ENCODE data around the gene SORCS1.
"Not testable (repeated sequence)": the region's sequence is repeated elsewhere in the genome, so short reads cannot be mapped to it uniquely, and the experiment has no call there.

SORCS1 gene

DNA sequence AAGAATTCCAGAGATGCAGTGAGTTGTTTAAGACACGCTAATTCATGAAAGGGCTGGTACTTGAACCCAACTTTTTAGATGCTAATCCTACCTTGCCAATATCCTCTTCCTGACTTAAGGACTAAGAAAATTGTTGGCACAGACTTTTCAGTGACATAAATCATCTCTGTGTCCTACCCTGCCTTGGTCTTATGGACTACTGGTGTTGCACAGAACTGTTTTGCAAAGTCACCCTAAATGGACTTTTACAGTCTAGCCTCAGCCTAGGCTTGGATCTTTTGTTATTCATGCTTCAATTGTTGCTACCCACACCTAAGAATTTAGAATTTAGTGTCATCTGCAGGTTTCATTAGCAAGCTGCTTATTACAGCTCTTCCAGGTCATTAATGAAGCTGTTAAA lies 112.7 kb downstream of the SORCS1 start:
- DNase-seq (ENCODE audit: low spot score) = no peak

DNA sequence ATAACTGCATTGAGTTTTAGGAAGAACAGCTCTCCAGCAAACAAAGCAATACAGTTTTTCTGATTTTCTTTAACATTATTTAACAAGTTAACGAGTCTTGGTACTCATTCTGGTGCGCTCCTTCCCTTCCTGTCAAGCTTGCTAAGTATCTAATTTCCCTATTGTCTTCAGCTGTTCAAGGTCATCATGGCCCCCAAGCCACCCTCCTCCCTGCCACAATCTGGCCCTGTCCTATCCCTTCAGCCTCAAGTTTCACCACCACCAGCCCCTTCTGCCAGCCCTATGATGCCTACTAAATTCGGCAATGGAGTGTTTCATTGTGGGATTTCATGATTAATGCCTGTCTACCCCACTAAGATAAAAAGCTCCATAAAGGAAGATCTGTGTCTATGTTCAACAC lies 121.0 kb downstream of the SORCS1 start:
- DNase-seq (ENCODE audit: low spot score) = no peak

- no peak for DNase-seq (ENCODE audit: low spot score)
These were observed 127.0 kb downstream of the SORCS1 start for GRCh38 chr10:107037192-107038122.

- DNase-seq (ENCODE audit: low spot score) = no peak
These were observed 130.6 kb downstream of the SORCS1 start for GRCh38 chr10:107033799-107034422.

DNA sequence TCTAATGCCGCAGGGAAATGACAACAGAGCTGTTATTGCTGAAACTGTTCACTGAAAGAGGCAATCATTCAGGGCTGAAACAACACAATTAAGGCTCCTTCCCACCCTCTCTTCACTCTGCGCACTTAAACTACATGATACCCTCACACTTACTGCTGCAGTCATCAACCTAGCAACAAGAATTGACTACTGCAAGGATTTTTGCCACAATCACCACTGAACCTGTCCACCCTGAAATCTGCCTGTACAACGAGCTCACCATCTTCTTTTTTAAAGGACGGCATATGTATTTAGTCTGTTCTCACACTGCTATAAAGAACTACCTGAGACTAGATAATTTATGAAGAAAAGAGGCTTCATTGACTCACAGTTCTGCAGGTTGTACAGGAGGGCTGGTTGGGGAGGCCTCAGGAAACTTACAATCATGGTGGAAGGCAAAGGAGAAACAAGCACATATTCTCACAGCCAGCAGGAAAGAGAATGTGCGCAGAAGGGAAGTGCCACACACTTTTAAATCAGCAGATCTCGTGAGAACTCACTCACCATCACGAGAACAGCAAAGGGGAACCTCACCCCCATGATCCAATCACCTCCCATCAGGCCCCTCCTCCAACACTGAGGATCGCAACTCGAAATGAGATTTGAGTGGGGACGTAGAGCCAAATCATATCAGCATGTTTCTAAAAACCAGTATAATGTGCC lies 131.7 kb downstream of the SORCS1 start:
- DNase-seq (ENCODE audit: low spot score) = no peak

DNA sequence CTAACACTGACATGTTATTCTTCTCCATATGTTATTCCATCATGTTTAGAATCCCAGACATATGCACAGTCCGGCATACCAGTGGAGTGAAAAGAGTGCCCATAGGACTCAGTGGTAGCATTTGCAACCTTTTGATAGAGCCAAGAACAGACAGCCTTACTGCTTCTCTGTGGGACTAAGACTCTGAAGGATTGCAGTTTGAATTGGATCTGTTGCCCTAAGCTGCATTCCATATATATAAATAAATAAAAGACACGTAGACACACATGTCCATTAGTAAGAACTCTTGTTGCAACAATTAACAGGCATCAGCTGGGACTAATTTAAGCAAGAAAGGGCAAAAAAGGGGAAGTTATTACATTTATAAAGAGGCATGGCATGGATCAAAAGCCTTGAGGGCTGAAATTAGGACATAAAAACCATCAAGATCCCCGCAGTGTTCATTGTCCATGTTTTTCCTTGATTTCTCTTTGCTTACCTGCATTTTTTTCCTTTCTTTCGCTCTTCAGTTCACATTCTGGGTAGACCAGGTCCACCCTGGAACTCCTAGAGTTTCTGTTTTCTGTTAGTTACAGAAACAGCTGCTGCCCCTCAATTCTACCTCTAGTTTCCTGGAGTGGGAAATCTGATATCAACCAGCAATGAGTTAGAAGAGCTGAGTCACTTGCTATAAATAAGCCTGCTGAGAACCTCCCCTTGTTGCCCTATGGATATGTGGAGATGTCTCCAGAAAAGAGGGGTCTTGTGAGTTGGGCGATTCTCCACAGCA lies 132.4 kb downstream of the SORCS1 start:
- no peak for DNase-seq (ENCODE audit: low spot score)

- no peak for DNase-seq (ENCODE audit: low spot score)
These were observed 136.3 kb downstream of the SORCS1 start for GRCh38 chr10:107028236-107028635.

GRCh38 chr10:107025676-107026075 lies 138.8 kb downstream of the SORCS1 start:
- no peak for DNase-seq (ENCODE audit: low spot score)

- DNase-seq (ENCODE audit: low spot score) = not testable (repeated sequence)
These were observed 140.5 kb downstream of the SORCS1 start for GRCh38 chr10:107024033-107024432.

- DNase-seq (ENCODE audit: low spot score) = no peak
These were observed 141.7 kb downstream of the SORCS1 start for GRCh38 chr10:107022600-107023354.

GRCh38 chr10:107019154-107019553 lies 145.4 kb downstream of the SORCS1 start:
- DNase-seq (ENCODE audit: low spot score) = no peak

DNA sequence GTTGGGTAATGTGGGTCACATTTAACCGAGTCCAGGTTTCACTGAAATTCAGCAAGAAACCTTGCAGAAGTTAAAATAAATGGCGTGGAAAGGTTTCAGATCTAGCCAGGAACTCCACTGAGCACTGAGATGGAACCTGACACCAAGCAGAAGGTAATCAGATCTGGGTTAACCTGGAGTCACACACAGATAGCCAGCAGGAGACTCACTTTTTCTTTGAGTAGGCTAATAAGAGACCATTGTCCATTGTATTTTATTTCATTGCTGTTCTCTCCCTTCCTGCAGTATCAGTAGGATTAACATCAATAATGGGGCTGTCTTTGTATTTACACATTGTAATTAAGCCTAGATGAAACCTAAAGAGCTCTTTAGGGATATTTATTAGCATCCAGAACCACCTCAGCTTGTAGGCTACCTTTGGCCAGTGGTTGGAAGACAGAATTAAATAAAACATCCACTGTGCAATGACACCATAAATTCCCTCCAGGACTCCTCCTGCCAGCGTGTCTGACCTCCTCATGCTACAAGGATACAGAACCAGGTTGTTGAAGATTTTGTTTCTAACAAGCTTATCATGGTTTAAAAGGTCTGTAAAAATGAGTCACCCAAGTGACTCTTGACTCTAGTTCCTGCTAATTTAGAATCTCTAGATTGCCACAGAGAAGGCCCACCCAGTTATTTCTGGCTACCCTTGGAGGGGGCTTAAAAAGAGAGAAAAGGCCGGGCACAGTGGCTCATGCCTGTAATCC lies 151.1 kb downstream of the SORCS1 start:
- DNase-seq (ENCODE audit: low spot score) = no peak

- no peak for DNase-seq (ENCODE audit: low spot score)
These were observed 152.5 kb downstream of the SORCS1 start for GRCh38 chr10:107011992-107012391.

DNA sequence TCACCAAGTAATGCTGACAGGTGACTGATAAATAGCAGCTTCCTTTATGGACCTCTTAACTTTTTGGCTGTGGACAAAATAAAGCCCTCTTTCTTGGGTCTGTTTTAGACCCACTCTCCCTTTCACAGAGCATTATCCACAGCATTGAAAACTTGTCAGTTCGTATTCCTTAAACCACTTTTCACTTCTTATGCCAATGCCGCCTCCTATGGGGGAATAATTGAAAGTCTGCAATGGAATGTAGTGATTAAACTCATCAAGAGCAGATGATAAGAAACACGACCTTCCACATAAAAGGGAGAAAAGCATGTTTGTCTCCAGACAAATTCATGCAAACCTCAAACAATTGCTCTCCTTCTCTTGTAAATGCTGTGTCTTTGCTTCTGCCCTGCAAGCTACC lies 153.4 kb downstream of the SORCS1 start:
- no peak for DNase-seq (ENCODE audit: low spot score)

DNA sequence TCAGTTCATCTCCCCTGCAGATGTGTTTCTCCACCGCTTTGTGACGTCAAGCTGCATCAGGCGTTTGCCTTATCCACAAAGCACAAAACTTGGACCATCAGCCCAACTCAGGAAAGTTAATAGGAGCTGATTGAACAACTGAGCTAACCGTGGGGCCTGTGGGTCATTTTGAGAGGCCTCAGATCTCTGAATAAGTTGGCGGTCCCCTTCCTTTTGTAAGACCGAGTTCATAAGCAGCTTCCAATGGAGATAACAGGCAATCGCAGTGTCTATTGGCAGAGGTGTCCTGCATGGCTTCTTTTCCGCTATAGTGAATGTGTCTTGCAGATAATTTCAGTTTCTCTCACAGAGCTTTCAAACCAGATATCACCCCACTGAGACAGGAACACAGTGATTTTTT lies 154.0 kb downstream of the SORCS1 start:
- no peak for DNase-seq (ENCODE audit: low spot score)

DNA sequence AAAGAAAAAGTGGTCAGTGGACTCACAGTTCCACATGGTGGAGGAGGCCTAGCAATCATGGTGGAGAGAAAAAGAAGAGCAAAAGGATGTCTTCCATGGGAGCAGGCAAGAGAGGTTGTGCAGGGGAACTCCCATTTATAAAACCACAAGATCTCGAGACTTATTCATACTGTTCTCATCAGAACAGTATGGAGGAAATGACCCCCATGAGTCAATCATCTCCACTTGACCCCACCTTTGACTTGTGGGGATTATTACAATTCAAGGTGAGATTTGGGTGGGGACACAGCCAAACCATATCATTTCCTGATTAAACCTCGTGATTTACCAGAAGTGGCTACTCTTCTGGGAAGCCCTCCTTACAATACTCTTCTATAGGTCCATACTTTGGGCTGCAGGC lies 160.1 kb downstream of the SORCS1 start:
- DNase-seq (ENCODE audit: low spot score) = no peak

DNA sequence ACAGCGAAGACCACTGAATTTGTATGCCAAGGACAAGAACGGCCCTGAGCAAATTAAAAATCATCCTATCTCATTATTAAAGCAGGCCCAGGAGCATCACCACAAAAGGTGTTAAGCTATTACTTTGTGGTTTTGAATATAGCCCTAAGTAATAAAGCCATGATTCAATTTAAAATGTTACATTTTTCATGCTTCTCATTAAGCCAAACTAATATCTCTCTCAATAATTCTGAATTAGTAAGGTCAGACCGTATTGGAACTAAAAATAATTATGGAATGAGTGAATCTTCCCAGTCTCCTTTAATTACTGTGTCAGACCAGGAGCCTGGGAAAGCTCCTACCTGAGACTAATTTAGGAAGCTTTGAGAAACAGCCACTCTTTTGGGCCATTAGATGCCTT lies 162.4 kb downstream of the SORCS1 start:
- no peak for DNase-seq (ENCODE audit: low spot score)

- no peak for DNase-seq (ENCODE audit: low spot score)
These were observed 165.3 kb downstream of the SORCS1 start for GRCh38 chr10:106999118-106999707.

DNA sequence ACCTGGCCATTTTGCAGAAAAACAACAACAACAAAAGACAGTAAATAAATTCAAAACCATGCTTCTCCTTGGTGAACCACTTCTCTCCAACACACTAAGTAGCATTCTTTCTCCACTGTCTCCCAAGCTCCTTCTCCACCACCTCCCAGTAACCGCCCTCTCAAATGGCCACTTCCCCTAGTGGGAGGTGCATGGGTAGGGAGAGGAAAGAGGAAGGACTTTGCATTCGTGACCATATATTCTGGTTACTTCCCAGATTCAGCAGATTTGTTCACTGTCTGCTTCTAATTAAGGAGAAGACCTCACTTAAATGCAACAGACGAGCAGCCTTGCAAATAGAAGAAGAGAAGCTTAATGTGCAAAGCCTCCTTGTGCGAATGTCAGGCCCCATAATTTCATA lies 166.8 kb downstream of the SORCS1 start:
- DNase-seq (ENCODE audit: low spot score) = no peak

GRCh38 chr10:106996510-106996909 lies 168.0 kb downstream of the SORCS1 start:
- no peak for DNase-seq (ENCODE audit: low spot score)
